Left colon (tissue), 2 donors: ENCODE data around the gene MAPK1IP1L. TPM values are rescaled to one million over a fixed set of nuclear protein-coding genes. Genes with fewer than 3 reads are reported as not detected.

Experiments
- ATAC-seq: fragments of 200-7000 bp; cut with Tn5 transposase; one replicate; pipeline ENCODE4 v1.9.1; 2020; ENCODE audit warnings: mild to moderate bottlenecking, moderate library complexity
- DNase-seq, 2 donors: peaks; one replicate each; pipeline ENCODE4 v3.0.0-alpha.2; 2020
- intact Hi-C, 2 donors: fragments of 100-400 bp; cut with DNase I in 1 of 2; cut with micrococcal nuclease in 1 of 2; formaldehyde crosslinking; loops; one replicate each; pipeline versions ENCODE4 v1.11.2 to v1.14.0; 2022; cut with DNase I, micrococcal nuclease
- total RNA-seq, 2 donors: library from RNA; stranded (reverse); fragmentation: NEBNext Ultra II Directional; extraction: Animal tissue kit (Norgen Biotek cat#: 25700); gene quantifications; one replicate each; pipeline ENCODE4 v1.2.1, GENCODE V29; 2021
- donor health status: DM: no; HTN: no; CAD: no.
- donor health status: DM: yes; HTN: yes; CAD: no.

MAPK1IP1L gene
- total RNA-seq, 2 donors from 2014 or later = 69.7 to 71.7 TPM

- peak; percentile 37 to 48 for DNase-seq
- peak; percentile 31 for ATAC-seq
- intact Hi-C loops = no loop called here
Measured at GRCh38 chr14:55111122-55111708, 59.8 kb downstream of the MAPK1IP1L start.

GRCh38 chr14:55114720-55115119 is 63.3 kb downstream of the MAPK1IP1L start:
- intact Hi-C loops = no loop called here
- DNase-seq = peak in 1 of 2 donors; percentile 24
- ATAC-seq = peak; percentile 59

- DNase-seq (peak in 1 of 2 donors; percentile 28), ATAC-seq (no peak)
- intact Hi-C loops = no loop called here
Measured at GRCh38 chr14:55115460-55115859, 64.0 kb downstream of the MAPK1IP1L start.

- no peak for ATAC-seq
- intact Hi-C loops = no loop called here
- no peak for DNase-seq
Measured at GRCh38 chr14:55115861-55116245, 64.4 kb downstream of the MAPK1IP1L start.

- DNase-seq (peak in 1 of 2 donors; percentile 52), ATAC-seq (peak; percentile 70)
- intact Hi-C loops = no loop called here
Measured at GRCh38 chr14:55116246-55117030, 65.0 kb downstream of the MAPK1IP1L start.

- ATAC-seq = no peak
- peak in 1 of 2 donors; percentile 15 for DNase-seq
- intact Hi-C loops = no loop called here
Measured at GRCh38 chr14:55117803-55118441, 66.5 kb downstream of the MAPK1IP1L start.

- no peak for ATAC-seq
- DNase-seq = no peak
- intact Hi-C loops = no loop called here
Measured at GRCh38 chr14:55118761-55119160, 67.3 kb downstream of the MAPK1IP1L start.

Other genes starting within 250 kb of the MAPK1IP1L start
- gene GCH1, start 148.8 kb upstream of the MAPK1IP1L start, total RNA-seq = 10 to 100 TPM; 26.6 to 34.3 TPM
- 1 to 10 TPM; 2.8 to 4.1 TPM for gene WDHD1, start 24.5 kb upstream of the MAPK1IP1L start, total RNA-seq
- 10 to 100 TPM; 17.3 to 20.0 TPM for gene SOCS4, start 24.4 kb upstream of the MAPK1IP1L start, total RNA-seq
- 1,000 to 10,000 TPM; 1,592 to 1,809 TPM for gene LGALS3, start 77.6 kb downstream of the MAPK1IP1L start, total RNA-seq
- 1 to 10 TPM; 4.0 to 8.1 TPM for gene DLGAP5, start 139.9 kb downstream of the MAPK1IP1L start, total RNA-seq
- 10 to 100 TPM; 76.2 to 81.9 TPM for gene FBXO34, start 219.8 kb downstream of the MAPK1IP1L start, total RNA-seq